HG03457 (cell line): ENCODE results near the gene IFIT5.
"Not testable (repeated sequence)": the region's sequence is repeated elsewhere in the genome, so short reads cannot be mapped to it uniquely, and the experiment has no call there.

Source experiments
- ATAC-seq: cut with Tn5 transposase; IDR thresholded peaks from one replicate; pipeline ENCODE4 v1.9.1; 2021; ENCODE audit warnings: moderate number of reproducible peaks; ENCODE audit not compliant: unreplicated experiment

The IFIT5 gene

GRCh38 chr10:89427629-89428028 lies 13.3 kb downstream of the IFIT5 start:
- no peak for ATAC-seq

- ATAC-seq: no peak
Observed at GRCh38 chr10:89428877-89429276, 14.5 kb downstream of the IFIT5 start.

GRCh38 chr10:89431977-89432376 lies 17.6 kb downstream of the IFIT5 start:
- no peak for ATAC-seq

- ATAC-seq: no peak
Observed at GRCh38 chr10:89438525-89438924, 24.2 kb downstream of the IFIT5 start.

- ATAC-seq: no peak
Observed at GRCh38 chr10:89440226-89441009, 26.1 kb downstream of the IFIT5 start.

- ATAC-seq: no peak
Observed at GRCh38 chr10:89442289-89442688, 27.9 kb downstream of the IFIT5 start.

DNA sequence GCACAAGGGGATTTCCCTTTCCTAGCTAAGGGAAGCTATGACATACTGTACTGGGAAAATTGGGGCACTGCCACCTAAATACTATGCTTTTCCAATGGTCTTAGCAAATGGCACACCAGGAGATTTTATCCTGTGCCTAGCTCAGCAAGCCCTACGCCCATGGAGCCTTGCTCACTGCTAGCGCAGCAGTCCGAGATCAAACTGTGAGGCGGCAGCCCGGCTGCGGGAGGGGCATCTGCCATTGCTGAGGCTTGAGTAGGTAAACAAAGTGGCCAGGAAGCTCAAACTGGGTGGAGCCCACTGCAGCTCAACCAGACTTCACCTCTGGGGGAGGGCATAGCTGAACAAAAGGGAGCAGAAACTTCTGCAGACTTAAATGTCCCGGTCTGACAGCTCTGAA lies 30.5 kb downstream of the IFIT5 start:
- not testable (repeated sequence) for ATAC-seq

- ATAC-seq: no peak
Observed at GRCh38 chr10:89450901-89451300, 36.5 kb downstream of the IFIT5 start.

- no peak for ATAC-seq
Observed at GRCh38 chr10:89452193-89452592, 37.8 kb downstream of the IFIT5 start.

DNA sequence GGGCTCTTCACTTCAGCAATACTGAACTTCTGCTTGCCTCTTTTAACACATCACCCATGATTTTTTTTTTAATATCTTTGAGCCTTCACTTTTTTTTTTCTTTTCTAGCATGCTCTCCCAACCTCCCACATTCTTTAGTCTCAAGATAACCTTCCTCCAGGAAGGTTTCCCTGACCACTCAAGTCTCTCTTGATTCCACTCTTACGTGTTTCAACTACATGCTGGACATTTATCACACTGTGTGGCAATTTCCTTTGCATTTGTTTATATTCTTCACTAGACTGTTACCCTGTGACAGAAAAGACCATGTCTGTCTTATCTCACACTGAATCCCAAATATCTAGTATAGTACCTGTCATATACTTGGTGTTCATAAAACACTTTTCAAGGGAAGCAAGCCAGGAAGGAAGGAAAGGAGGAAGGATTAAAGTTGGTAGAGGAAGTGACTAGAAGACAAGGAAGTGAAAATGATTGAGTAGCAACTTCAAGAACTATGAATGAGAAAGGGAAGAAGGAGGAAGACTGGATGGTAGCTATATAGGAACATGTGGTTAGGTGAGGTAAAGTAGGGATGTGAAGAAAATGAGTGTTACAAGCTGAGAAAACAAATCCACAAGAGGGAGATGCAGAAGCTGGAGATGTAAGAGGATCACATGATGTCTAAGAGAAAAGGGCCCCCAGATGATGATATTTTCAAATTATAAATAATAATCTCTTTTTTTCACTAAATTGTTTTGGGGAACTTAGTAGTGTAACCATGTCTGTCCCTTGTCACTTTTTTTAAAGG lies 40.4 kb downstream of the IFIT5 start:
- no peak for ATAC-seq

GRCh38 chr10:89458291-89458690 lies 43.9 kb downstream of the IFIT5 start:
- no peak for ATAC-seq

DNA sequence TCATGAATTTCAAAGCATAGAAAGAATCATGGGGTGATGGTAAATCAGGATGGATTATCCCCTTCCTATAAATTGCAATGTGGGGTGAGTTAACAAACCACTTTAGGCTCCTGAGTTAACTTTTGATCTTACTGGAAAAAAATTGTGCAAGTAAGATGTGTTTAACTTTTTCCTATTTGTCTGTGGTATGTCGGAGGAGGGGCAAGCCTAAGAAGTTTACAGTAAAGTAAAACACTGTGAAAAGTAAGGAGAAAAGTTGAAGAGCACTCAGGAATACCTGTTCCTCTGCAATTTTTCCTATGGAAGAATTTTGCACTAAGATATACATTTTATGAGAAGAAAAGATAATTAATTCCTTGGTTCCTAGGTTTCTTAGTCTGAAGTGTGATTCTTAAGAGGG lies 44.4 kb downstream of the IFIT5 start:
- ATAC-seq: no peak

GRCh38 chr10:89463846-89464537 lies 49.6 kb downstream of the IFIT5 start:
- no peak for ATAC-seq

DNA sequence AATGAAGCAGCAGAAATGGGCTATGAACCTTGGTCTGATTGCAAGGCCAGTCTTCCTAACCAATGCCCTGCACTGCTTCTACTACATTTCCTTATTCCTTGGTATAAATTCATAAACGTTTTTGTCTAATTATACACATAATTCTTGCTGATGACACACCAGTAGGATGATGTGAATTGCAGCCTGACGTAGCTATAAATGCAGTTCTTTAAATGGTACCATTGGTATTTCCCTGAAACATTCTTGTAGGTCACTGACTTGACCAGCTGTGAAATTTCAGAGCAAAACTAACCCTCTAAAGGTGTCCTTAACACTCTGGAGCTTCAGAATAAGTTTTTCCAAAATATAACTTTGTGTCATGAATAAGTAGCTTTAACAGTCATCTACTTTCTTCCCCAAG lies 50.8 kb downstream of the IFIT5 start:
- no peak for ATAC-seq

GRCh38 chr10:89466599-89467035 lies 52.2 kb downstream of the IFIT5 start:
- ATAC-seq: no peak

DNA sequence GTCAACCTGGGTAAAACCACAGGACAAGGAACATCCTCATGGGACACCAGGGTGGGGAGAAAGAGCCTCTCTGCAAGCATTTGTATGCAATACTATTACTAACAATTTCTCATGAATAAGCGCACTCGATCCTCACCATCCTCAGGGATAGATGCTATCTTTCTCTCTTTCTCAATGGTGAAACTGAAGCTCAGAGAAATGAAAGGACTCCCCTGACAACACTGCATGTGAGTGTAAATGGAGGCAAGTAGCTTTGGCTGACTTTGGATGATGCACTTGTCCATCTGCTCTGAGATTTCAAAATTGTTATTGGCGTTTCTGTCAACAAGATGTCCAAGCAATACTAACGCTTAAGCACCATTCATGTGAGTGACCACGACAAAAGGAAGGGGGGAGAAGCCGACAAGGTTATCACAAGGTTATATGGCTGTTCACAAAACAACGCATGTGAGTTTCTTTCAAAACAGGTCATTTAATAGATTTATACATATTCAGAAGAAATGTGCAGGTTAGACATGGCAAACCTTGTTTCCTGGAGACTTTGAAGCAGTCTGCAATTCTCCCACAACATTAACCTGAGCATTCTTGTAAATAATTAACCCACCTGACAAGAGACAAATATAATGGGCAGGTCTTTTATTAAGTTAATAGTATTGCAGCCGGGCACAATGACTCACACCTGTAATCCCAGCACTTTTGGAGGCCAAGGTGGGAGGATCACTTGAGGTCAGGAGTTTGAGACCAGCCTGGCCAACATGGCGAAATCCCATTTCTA lies 54.0 kb downstream of the IFIT5 start:
- no peak for ATAC-seq

DNA sequence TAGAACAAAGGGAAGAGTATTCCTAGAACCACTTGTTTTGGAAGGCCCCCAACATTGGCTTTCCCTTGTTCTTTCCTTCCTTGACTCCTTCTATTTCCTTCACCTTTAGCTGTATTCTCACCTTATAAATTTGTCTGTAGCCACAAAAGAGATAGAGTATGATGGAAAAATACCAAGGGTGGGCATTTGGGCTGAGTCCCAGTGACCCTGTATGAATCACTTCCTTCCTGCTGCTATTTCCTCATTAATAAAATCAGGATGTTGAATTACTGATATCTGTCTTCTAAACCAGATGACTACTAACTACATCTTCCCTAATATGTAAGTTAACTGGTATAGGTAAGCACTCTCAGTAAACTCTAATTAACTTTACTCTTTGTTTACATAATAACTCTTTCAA lies 55.1 kb downstream of the IFIT5 start:
- ATAC-seq: no peak
